ENCODE results near the gene POLR2E. TPM values are rescaled to one million over a fixed set of nuclear protein-coding genes. Genes with fewer than 3 reads are reported as not detected.
A peak's percentile ranks its signal among the peaks of the same experiment; 100 is the strongest.

Gene POLR2E
- total RNA-seq, 4 donors from 2014 or later, result 117 to 228 (median 150) TPM

- TF ChIP-seq POLR2AphosphoS5 (IDR thresholded peaks at IDR 0.05) (no peak), EP300 (IDR thresholded peaks at IDR 0.05) (no peak), POLR2A (IDR thresholded peaks at IDR 0.05) (no peak)
- TF ChIP-seq, protein P1, sequence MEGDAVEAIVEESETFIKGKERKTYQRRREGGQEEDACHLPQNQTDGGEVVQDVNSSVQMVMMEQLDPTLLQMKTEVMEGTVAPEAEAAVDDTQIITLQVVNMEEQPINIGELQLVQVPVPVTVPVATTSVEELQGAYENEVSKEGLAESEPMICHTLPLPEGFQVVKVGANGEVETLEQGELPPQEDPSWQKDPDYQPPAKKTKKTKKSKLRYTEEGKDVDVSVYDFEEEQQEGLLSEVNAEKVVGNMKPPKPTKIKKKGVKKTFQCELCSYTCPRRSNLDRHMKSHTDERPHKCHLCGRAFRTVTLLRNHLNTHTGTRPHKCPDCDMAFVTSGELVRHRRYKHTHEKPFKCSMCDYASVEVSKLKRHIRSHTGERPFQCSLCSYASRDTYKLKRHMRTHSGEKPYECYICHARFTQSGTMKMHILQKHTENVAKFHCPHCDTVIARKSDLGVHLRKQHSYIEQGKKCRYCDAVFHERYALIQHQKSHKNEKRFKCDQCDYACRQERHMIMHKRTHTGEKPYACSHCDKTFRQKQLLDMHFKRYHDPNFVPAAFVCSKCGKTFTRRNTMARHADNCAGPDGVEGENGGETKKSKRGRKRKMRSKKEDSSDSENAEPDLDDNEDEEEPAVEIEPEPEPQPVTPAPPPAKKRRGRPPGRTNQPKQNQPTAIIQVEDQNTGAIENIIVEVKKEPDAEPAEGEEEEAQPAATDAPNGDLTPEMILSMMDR (IDR thresholded peaks at IDR 0.05), result no peak
- Histone ChIP-seq H3K9me3 (no peaks in the 10 kb centered on the region), H3K4me3 (peak overlapping the region; percentile 15 to 49), H3K27ac (peak overlapping the region in 3 of 4 donors; percentile 37 to 66 (median 47)), H3K4me1 (peaks cover 0 to 61% (median 21%) of the 10 kb centered on the region in 3 donors), H3K36me3 (no peaks in the 10 kb centered on the region), H3K27me3 (peaks cover 83% of the 10 kb centered on the region)
- ATAC-seq, result no peak
- 0% methylated on average over 7 to 12 of the region's 38 CpGs for WGBS, 2 donors (ENCODE audit: low coverage in 1 of 2)
These were observed 27.7 kb downstream of the POLR2E start for GRCh38 chr19:1067341-1067957.

GRCh38 chr19:1066748-1067340 is 28.3 kb downstream of the POLR2E start, which contains the start of gene ARHGAP45:
Gene ARHGAP45 (plus strand): TSS chr19:1067167. CDS start chr19:1067406, 239 bp downstream.
- Histone ChIP-seq H3K27ac (peak within 1 kb of the TSS in 3 of 4 donors; percentile 37 to 66 (median 47)), H3K4me1 (peaks cover 0 to 58% (median 21%) of the 10 kb centered on the region in 3 donors), H3K36me3 (no peaks in the 10 kb centered on the region), H3K9me3 (no peaks in the 10 kb centered on the region), H3K4me3 (peak within 1 kb of the TSS; percentile 15 to 49), H3K27me3 (peaks cover 78% of the 10 kb centered on the region)
- TF ChIP-seq, protein P1 (IDR thresholded peaks at IDR 0.05), result no peak
- no peak for TF ChIP-seq POLR2AphosphoS5 (IDR thresholded peaks at IDR 0.05)
- TF ChIP-seq POLR2A (IDR thresholded peaks at IDR 0.05), result peak in 1 of 2 donors; percentile 12
- no peak for TF ChIP-seq EP300 (IDR thresholded peaks at IDR 0.05)
- WGBS, 2 donors (ENCODE audit: low coverage in 1 of 2), result no CpG with 5 or more reads among the region's 61 CpGs
- ATAC-seq, result no peak

- peak overlapping the region in 1 of 2 donors; percentile 49 for H3K4me3 ChIP-seq
- H3K4me1 ChIP-seq, result peaks cover 0 to 53% (median 21%) of the 10 kb centered on the region in 3 donors
- H3K27ac ChIP-seq, result no peak overlapping the region
- H3K36me3 ChIP-seq, result no peaks in the 10 kb centered on the region
- H3K9me3 ChIP-seq, result no peaks in the 10 kb centered on the region
- H3K27me3 ChIP-seq, result peaks cover 73% of the 10 kb centered on the region
- no peak for ATAC-seq
- TF ChIP-seq, protein P1 (IDR thresholded peaks at IDR 0.05), result no peak
- TF ChIP-seq EP300 (IDR thresholded peaks at IDR 0.05) (no peak), POLR2A (IDR thresholded peaks at IDR 0.05) (no peak), POLR2AphosphoS5 (IDR thresholded peaks at IDR 0.05) (no peak)
- WGBS, 2 donors (ENCODE audit: low coverage in 1 of 2), result 70% methylated on average over 2 of the region's 17 CpGs; no CpG with 5 or more reads in 1 of the 2 donors
These were observed 28.9 kb downstream of the POLR2E start for GRCh38 chr19:1066251-1066747.

DNA sequence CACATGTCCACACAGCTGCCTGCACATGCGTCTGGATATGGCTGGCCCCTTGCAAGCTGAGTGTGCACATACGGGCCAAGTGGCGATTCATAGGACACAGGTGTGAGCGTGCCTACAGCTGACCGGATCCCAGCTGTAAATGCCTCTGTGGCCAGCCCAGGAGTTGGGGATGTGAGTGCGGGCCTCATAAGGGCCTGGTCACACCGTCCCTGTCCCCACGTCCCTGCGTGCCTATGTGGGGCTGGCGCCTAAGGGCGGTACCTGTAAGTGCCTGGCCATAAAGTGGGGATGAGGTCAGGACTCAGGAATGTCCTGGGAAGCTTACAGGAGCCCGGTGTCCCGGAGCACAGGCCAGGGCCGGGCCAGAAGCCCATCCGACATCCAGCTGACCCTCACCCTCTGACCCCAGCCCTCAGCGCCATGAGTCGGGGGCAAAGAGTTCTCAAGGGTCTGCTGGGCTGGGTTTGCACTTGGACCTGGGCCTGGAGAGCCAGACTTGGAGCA is 29.5 kb downstream of the POLR2E start:
- no peak overlapping the region for H3K4me3 ChIP-seq
- H3K36me3 ChIP-seq, result no peaks in the 10 kb centered on the region
- TF ChIP-seq POLR2A (IDR thresholded peaks at IDR 0.05) (no peak), EP300 (IDR thresholded peaks at IDR 0.05) (no peak), POLR2AphosphoS5 (IDR thresholded peaks at IDR 0.05) (no peak)
- TF ChIP-seq, protein P1 (IDR thresholded peaks at IDR 0.05), result no peak
- H3K4me1 ChIP-seq, result peaks cover 0 to 46% (median 21%) of the 10 kb centered on the region in 3 donors
- no peak overlapping the region for H3K27ac ChIP-seq
- H3K27me3 ChIP-seq, result peaks cover 67% of the 10 kb centered on the region
- H3K9me3 ChIP-seq, result no peaks in the 10 kb centered on the region
- WGBS, 2 donors (ENCODE audit: low coverage in 1 of 2), result no CpG with 5 or more reads among the region's 17 CpGs
- no peak for ATAC-seq
